GM19238 (cell line): Measurements from ENCODE around the gene MEGF11.

ENCODE experiments used
- DNase-seq: peaks from one replicate; pipeline ENCODE4 v3.0.0; 2011; ENCODE audit warnings: low spot score; ENCODE audit not compliant: insufficient read length

The MEGF11 gene

GRCh38 chr15:66145726-66146182, 107.8 kb downstream of the MEGF11 start:
- DNase-seq: no peak

- DNase-seq: no peak
These were observed 108.4 kb downstream of the MEGF11 start for GRCh38 chr15:66144978-66145725.

- DNase-seq: no peak
These were observed 111.3 kb downstream of the MEGF11 start for GRCh38 chr15:66142285-66142684.

- DNase-seq: no peak
These were observed 113.9 kb downstream of the MEGF11 start for GRCh38 chr15:66139591-66140207.

GRCh38 chr15:66138892-66139590, 114.5 kb downstream of the MEGF11 start:
- no peak for DNase-seq

GRCh38 chr15:66138096-66138783, 115.3 kb downstream of the MEGF11 start:
- DNase-seq: no peak

- no peak for DNase-seq
These were observed 116.6 kb downstream of the MEGF11 start for GRCh38 chr15:66136948-66137347.

- DNase-seq: no peak
These were observed 117.9 kb downstream of the MEGF11 start for GRCh38 chr15:66135664-66136063.

GRCh38 chr15:66134284-66134683, 119.3 kb downstream of the MEGF11 start:
- DNase-seq: no peak

- no peak for DNase-seq
These were observed 120.2 kb downstream of the MEGF11 start for GRCh38 chr15:66133247-66133885.

GRCh38 chr15:66132251-66132816, 121.2 kb downstream of the MEGF11 start:
- DNase-seq: no peak

GRCh38 chr15:66131831-66132230, 121.7 kb downstream of the MEGF11 start:
- DNase-seq: no peak

GRCh38 chr15:66131200-66131599, 122.3 kb downstream of the MEGF11 start:
- no peak for DNase-seq

GRCh38 chr15:66130496-66131034, 123.0 kb downstream of the MEGF11 start:
- no peak for DNase-seq

GRCh38 chr15:66129586-66129985, 124.0 kb downstream of the MEGF11 start:
- DNase-seq: no peak

- no peak for DNase-seq
These were observed 125.4 kb downstream of the MEGF11 start for GRCh38 chr15:66128116-66128680.

- no peak for DNase-seq
These were observed 127.1 kb downstream of the MEGF11 start for GRCh38 chr15:66126456-66126855.

GRCh38 chr15:66126031-66126441, 127.5 kb downstream of the MEGF11 start:
- DNase-seq: no peak

GRCh38 chr15:66124651-66125050, 128.9 kb downstream of the MEGF11 start:
- no peak for DNase-seq

- no peak for DNase-seq
These were observed 129.8 kb downstream of the MEGF11 start for GRCh38 chr15:66123799-66124198.
